ENCODE results near the gene ADGRL1.
"Not testable (repeated sequence)": the region's sequence is repeated elsewhere in the genome, so short reads cannot be mapped to it uniquely, and the experiment has no call there.

GRCh38 chr19:14195216-14195615 lies 10.8 kb downstream of the ADGRL1 start:
- not testable (repeated sequence) for TF ChIP-seq CTCF, POLR2A (IDR thresholded peaks at IDR 0.05)
